Glutamatergic neuron (in vitro differentiated cells): ENCODE measurements around the gene TBC1D14. TPM values are rescaled to one million over a fixed set of nuclear protein-coding genes. Genes with fewer than 3 reads are reported as not detected.
A peak's percentile ranks its signal among the peaks of the same experiment; 100 is the strongest.

Source experiments
- DNase-seq: peaks from one replicate; pipeline ENCODE4 v3.0.0; 2022
- H3K27ac Mint-ChIP-seq: one replicate; pipeline ENCODE4 v1.8.0; 2020; ENCODE audit warnings: mild to moderate bottlenecking, mixed read lengths, inconsistent platforms; ENCODE audit not compliant: unreplicated experiment
- H3K27me3 Mint-ChIP-seq: one replicate; pipeline ENCODE4 v1.8.0; 2020; ENCODE audit warnings: mild to moderate bottlenecking, moderate library complexity, mixed read lengths, inconsistent platforms; ENCODE audit not compliant: unreplicated experiment
- H3K36me3 Mint-ChIP-seq: one replicate; pipeline ENCODE4 v1.8.0; 2020; ENCODE audit warnings: mild to moderate bottlenecking, mixed read lengths, inconsistent platforms; ENCODE audit not compliant: unreplicated experiment
- H3K4me1 Mint-ChIP-seq: one replicate; pipeline ENCODE4 v1.8.0; 2020; ENCODE audit warnings: mild to moderate bottlenecking, low read depth, mixed read lengths, inconsistent platforms; ENCODE audit not compliant: unreplicated experiment
- H3K4me3 Mint-ChIP-seq: one replicate; pipeline ENCODE4 v1.8.0; 2020; ENCODE audit warnings: mild to moderate bottlenecking, mixed read lengths, inconsistent platforms; ENCODE audit not compliant: unreplicated experiment
- H3K9me3 Mint-ChIP-seq: one replicate; pipeline ENCODE4 v1.8.0; 2020; ENCODE audit warnings: mild to moderate bottlenecking, moderate library complexity, mixed read lengths, inconsistent platforms; ENCODE audit not compliant: unreplicated experiment
- CTCF ChIP-seq: fragments of 200-600 bp; sonication (generic); IDR thresholded peaks from one replicate; pipeline ENCODE4 v1.5.0; 2021; ENCODE audit not compliant: partially characterized antibody, unreplicated experiment
- total RNA-seq: library from RNA; stranded (reverse); fragmentation: NEBNext Ultra II Directional; extraction: Animal tissue kit (Norgen Biotek cat#: 25700); gene quantifications from one replicate; pipeline ENCODE4 v1.2.1, GENCODE V29; 2021; ENCODE audit not compliant: unreplicated experiment

Gene TBC1D14
- total RNA-seq, 1 donor from 2014 or later: 82.2 TPM

- Mint-ChIP-seq H3K27me3 (peaks cover 14% of the 10 kb centered on the region), H3K9me3 (peaks cover 5% of the 10 kb centered on the region), H3K27ac (peak overlapping the region; percentile 24), H3K36me3 (peaks cover 11% of the 10 kb centered on the region), H3K4me3 (peak overlapping the region; percentile 50), H3K4me1 (peaks cover 39% of the 10 kb centered on the region)
- no peak for TF ChIP-seq CTCF
- no peak for DNase-seq
Observed at GRCh38 chr4:6937201-6937600, 27.6 kb downstream of the TBC1D14 start.

GRCh38 chr4:6937754-6938153 is 28.1 kb downstream of the TBC1D14 start:
- H3K27ac Mint-ChIP-seq: peak overlapping the region; percentile 24
- H3K27me3 Mint-ChIP-seq: peaks cover 13% of the 10 kb centered on the region
- peaks cover 45% of the 10 kb centered on the region for H3K4me1 Mint-ChIP-seq
- peaks cover 9% of the 10 kb centered on the region for H3K36me3 Mint-ChIP-seq
- peaks cover 7% of the 10 kb centered on the region for H3K9me3 Mint-ChIP-seq
- TF ChIP-seq CTCF: no peak
- no peak for DNase-seq
- H3K4me3 Mint-ChIP-seq: peak overlapping the region; percentile 50

- Mint-ChIP-seq H3K27me3 (peaks cover 13% of the 10 kb centered on the region), H3K4me3 (peak overlapping the region; percentile 25), H3K4me1 (peaks cover 50% of the 10 kb centered on the region), H3K36me3 (peaks cover 9% of the 10 kb centered on the region), H3K27ac (peak overlapping the region; percentile 89), H3K9me3 (peaks cover 9% of the 10 kb centered on the region)
- no peak for DNase-seq
- no peak for TF ChIP-seq CTCF
Observed at GRCh38 chr4:6938237-6938636, 28.6 kb downstream of the TBC1D14 start.

GRCh38 chr4:6938647-6939271 is 29.1 kb downstream of the TBC1D14 start:
- Mint-ChIP-seq H3K4me1 (peaks cover 55% of the 10 kb centered on the region), H3K36me3 (peaks cover 4% of the 10 kb centered on the region), H3K4me3 (peak overlapping the region; percentile 25), H3K9me3 (peaks cover 10% of the 10 kb centered on the region), H3K27ac (peak overlapping the region; percentile 89), H3K27me3 (peaks cover 9% of the 10 kb centered on the region)
- peak; percentile 41 for DNase-seq
- TF ChIP-seq CTCF: no peak

- peaks cover 19% of the 10 kb centered on the region for H3K9me3 Mint-ChIP-seq
- peaks cover 15% of the 10 kb centered on the region for H3K27me3 Mint-ChIP-seq
- TF ChIP-seq CTCF: no peak
- no peaks in the 10 kb centered on the region for H3K36me3 Mint-ChIP-seq
- H3K27ac Mint-ChIP-seq: peak overlapping the region; percentile 89
- H3K4me1 Mint-ChIP-seq: peaks cover 65% of the 10 kb centered on the region
- peak overlapping the region; percentile 44 for H3K4me3 Mint-ChIP-seq
- DNase-seq: no peak
Observed at GRCh38 chr4:6939761-6940743, 30.4 kb downstream of the TBC1D14 start.
